ENCODE measurements around the gene SUPT5H.
A peak's percentile ranks its signal among the peaks of the same experiment; 100 is the strongest.
"Not testable (repeated sequence)": the region's sequence is repeated elsewhere in the genome, so short reads cannot be mapped to it uniquely, and the experiment has no call there.

The SUPT5H gene

DNA sequence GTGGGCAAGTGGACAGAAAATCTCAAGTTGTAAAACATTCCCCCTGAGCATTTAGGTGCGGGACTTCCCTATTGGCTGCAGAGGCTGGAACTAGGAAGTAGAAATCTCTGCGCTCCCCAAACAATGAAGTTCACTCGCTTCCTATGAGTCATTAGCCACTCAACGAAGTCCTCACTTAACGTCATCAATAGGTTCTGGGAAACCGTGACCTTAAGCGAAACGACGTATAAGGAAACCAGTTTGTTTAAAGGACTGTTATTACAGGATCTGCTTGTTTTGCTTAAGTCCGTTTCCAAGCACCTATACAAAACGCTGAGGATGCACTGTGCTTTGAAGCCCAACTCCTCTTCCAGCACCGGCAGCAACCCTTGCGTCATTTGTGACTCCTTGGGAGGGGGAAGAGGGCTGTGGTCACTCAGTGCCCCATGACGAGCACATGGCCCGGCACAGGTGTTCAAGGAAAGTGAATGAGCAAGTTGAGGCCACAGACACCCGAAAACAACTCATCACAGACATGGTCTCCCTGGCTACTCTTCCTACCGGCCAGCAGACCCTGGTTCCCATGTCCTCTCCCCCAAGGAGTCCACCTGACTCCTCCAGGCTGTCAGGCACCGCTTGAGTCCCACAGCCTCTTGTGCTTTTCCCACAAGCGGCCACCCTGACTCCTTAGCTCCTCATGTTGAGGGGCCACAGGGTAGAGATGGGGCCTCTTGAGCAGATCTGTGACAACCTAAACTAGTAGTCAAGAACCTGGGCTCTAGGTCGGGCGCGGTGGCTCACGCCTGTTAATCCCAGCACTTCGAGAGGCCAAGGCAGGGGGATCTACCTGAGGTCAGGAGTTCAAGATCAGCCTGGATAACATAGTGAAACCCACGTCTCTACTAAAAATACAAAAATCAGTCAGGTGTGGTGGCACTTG is 14.4 kb upstream of the SUPT5H start:
- no peaks in the 10 kb centered on the region for H3K27me3 Mint-ChIP-seq
- peaks cover 38% of the 10 kb centered on the region for H3K36me3 Mint-ChIP-seq (ENCODE audit: low read depth)
- H3K27ac Mint-ChIP-seq = peak overlapping the region; percentile 90
- peaks cover 53% of the 10 kb centered on the region for H3K4me1 Mint-ChIP-seq (ENCODE audit: low read depth)
- H3K9me3 Mint-ChIP-seq = no peaks in the 10 kb centered on the region
- H3K4me3 Mint-ChIP-seq = peak overlapping the region; percentile 37

DNA sequence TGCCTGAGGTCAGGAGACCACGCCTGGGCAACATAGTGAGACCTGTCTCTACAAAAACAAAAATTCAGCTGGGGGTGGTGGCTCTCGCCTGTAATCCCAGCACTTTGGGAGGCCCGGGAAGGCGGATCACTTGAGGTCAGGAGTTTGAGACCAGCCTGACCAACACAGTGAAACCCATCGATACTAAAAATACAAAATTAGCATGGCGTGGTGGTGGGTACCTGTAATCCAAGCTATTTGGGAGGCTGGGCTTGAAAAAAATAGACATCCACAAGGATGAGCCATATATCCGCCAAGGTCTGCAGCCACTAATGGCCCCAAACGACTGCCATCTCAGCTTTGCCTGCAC is 12.7 kb upstream of the SUPT5H start:
- peak overlapping the region; percentile 100 for H3K27ac Mint-ChIP-seq
- peaks cover 40% of the 10 kb centered on the region for H3K36me3 Mint-ChIP-seq (ENCODE audit: low read depth)
- no peaks in the 10 kb centered on the region for H3K27me3 Mint-ChIP-seq
- peaks cover 63% of the 10 kb centered on the region for H3K4me1 Mint-ChIP-seq (ENCODE audit: low read depth)
- H3K4me3 Mint-ChIP-seq = peak overlapping the region; percentile 99
- H3K9me3 Mint-ChIP-seq = no peaks in the 10 kb centered on the region

DNA sequence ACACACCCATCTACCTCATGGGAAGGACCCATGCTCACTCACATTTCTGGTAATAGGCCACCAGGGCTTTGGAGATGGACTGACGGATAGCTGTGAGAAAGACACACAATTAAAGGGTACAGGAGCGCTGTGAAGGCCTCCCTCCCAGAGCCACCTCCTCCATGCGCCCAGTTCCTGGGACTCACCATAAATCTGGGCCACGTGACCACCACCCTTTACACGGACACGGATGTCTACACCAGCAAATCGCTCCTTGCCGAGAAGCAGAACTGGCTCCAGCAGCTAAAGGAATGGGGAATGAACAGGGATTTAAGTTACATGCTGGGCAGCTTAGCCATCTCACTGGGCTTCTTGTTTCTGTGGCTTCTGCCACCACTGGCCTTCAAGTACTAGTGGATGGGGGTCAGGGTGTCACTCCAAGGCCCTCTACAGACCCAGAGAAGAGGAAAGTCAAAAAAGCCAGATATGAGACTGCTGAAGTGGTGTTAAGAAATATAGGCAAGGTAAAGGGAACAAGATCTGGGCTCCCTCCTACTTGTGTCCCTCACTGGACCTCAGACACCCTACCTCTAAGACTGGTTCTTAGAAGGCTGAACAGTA is 11.8 kb upstream of the SUPT5H start:
- H3K4me1 Mint-ChIP-seq (ENCODE audit: low read depth) = peaks cover 63% of the 10 kb centered on the region
- H3K27me3 Mint-ChIP-seq = no peaks in the 10 kb centered on the region
- H3K27ac Mint-ChIP-seq = peak overlapping the region; percentile 100
- H3K36me3 Mint-ChIP-seq (ENCODE audit: low read depth) = peaks cover 40% of the 10 kb centered on the region
- peak overlapping the region; percentile 99 for H3K4me3 Mint-ChIP-seq
- H3K9me3 Mint-ChIP-seq = no peaks in the 10 kb centered on the region

DNA sequence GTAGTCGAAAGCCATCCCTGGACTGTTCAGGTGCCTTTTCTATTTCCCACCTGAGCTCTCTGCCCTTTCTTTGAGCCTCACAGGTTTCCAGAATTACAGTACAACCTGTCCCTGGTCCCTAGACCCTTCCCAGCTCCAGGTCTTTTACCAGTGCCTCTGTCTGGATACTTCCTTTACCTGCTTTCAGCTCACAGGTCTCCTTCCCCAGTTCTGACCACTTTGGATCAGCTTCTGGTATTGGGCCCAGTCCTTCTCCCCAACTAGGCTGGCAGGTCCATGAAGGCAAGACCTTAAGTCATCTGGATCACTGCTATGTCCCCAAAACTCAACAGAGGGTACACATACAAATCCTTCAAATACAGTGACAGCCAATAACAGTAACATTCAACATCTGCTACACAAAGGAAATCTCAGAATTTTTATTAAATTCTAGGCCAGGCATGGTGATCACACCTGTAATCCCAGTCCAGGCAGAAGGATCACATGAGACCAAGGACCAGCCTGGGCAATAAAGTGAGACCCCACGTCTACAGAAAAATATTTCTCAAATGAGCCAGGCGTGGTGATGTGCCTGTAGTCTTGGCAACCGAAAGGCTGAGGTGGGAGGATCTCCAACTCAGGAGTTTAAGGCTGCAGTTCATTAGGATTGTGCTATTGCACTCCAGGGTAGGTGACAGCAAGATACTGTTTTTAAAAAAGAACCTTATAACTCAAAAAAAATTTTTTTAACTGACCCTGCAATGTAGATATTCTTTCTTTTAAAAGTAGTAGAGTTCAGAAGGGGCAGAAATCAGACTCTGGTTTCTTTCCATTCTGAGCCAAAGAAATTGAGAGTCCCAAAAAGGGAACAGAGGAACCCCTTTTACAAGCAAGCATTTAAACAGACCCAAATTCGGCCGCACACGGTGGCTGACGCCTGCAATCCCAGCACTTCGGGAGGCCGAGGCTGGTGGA is 11.0 kb upstream of the SUPT5H start:
- Mint-ChIP-seq H3K27me3 (no peaks in the 10 kb centered on the region), H3K4me1 (ENCODE audit: low read depth) (peaks cover 63% of the 10 kb centered on the region), H3K4me3 (peak overlapping the region; percentile 99), H3K27ac (peak overlapping the region; percentile 100), H3K9me3 (no peaks in the 10 kb centered on the region), H3K36me3 (ENCODE audit: low read depth) (peaks cover 40% of the 10 kb centered on the region)

DNA sequence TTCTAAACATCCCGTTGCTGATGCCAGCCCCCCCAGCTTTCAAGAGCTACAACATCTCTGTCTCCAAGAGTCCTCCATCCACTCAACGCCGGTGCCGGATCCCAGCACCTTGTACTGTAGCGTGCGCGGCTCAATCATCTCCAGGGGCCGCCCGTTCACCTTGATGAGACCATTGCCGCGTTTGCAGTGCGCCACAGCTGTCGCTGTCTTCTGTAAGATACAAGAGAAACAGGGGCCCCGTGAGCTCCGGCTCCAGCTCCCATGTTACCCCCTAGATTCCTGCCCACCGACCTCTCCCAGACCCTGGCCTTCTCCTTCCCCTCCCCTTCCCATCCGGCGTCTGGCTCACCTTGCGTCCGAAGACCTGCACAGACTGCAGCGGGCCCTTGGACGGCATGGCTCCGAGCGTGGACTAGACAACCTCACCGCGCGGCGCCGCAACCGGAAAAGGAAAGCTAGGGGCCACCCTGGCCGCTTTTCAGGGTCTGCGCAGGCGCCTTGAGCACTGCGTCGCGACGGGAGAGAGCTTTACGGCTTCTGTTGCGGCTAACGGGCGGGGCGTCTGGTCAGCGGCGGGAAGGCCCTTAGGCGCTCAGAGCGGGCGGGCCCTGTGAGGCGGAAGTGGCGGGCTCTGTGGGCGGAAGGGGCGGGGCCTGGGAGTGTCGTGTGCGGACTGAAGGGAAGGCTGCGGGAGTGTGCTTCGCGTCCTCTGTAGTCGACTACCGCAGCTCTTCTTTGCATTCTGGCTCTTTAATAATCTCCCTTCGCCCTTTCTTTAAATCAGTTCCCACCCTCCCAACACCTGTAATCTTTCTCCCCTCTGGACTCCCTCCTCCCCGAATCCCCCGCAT is 9.7 kb upstream of the SUPT5H start, which contains the start of gene RPS16:
RPS16 (minus strand) TSS at position 451 of the 851 bp plus-strand sequence; CDS start at position 397, 54 bp downstream.
- Mint-ChIP-seq H3K27me3 (no peaks in the 10 kb centered on the region), H3K27ac (peak within 1 kb of the TSS; percentile 100), H3K4me1 (ENCODE audit: low read depth) (peaks cover 63% of the 10 kb centered on the region), H3K4me3 (peak within 1 kb of the TSS; percentile 99), H3K36me3 (ENCODE audit: low read depth) (peaks cover 40% of the 10 kb centered on the region), H3K9me3 (no peaks in the 10 kb centered on the region)

DNA sequence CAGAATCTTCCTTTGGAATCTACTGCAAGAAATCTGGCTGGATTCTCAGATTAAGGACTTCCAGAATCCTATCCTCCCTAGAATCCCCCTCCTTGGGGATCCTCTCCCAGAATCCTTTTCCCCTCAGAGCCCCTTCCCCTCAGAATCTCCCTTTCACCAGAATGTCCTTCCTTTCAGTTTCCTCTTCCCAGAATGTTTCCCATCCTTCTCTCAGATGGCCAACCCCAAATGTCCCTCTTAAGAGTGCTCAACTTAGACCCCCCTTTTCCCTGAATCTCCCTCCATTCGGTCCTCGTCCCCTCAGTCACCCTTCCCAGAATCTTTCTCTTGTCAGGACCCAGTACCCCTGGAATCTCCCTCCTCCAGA is 9.0 kb upstream of the SUPT5H start:
- Mint-ChIP-seq H3K27me3 (no peaks in the 10 kb centered on the region), H3K4me1 (ENCODE audit: low read depth) (peaks cover 57% of the 10 kb centered on the region), H3K27ac (peak overlapping the region; percentile 100), H3K36me3 (ENCODE audit: low read depth) (peaks cover 40% of the 10 kb centered on the region), H3K4me3 (peak overlapping the region; percentile 99), H3K9me3 (no peaks in the 10 kb centered on the region)

DNA sequence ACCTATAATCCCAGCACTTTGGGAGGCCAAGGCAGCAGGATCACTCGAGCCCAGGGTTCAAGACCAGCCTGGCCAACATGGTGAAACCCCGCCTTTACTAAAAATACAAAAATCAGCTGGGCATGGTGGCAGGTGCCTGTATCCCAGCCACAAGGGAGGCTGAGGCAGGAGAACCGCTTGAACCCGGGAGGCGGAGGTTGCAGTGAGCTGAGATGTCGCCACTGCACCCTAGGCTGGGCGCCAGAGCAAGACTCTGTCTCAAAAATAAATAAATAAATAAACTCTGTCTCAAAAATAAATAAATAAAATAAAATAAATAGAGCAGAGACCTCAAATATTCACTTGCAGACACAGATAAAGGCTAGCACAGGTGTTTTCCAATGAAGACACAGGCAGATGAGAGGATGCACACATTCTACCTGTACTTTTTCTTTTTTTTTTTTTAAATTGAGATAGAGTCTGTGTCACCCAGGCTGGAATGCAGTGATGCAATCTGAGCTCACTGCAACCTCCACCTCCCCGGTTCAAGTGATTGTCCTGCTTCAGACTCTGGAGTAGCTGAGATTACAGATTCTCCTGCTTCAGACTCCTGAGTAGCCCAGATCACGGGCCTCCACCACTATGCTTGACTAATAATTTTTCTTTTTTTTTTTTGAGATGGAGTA is 7.0 kb upstream of the SUPT5H start:
- H3K36me3 Mint-ChIP-seq (ENCODE audit: low read depth) = peaks cover 26% of the 10 kb centered on the region

DNA sequence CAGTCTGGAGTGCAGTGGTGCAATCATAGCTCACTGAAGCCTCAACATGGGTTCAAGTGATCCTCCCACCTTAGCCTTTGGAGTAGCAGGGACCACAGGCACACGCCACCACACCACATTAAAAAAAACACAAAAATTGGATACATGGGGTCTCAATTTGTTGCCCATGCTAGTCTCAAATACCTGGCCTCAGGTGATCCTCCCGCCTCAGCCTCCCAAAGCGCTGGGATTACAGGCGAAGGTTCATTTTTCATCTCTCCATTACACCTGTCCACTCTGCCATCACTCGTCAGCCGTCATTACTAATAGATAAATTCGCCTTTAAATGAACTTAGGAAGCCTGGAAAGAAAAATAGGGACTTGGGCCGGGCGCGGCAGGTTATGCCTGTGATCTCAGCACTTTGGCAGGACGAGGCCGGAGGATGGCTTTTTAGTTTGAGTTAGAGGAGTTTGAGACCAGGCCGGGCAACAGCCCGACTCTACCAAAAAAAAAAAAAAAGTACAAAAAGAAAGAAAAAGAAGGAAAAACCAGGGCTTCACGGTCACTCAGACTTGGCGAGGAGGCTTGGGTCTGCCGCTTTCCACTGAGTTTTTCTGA is 685 bp upstream of the SUPT5H start:
- Mint-ChIP-seq H3K27ac (peak overlapping the region; percentile 100), H3K9me3 (no peaks in the 10 kb centered on the region), H3K27me3 (no peaks in the 10 kb centered on the region), H3K4me1 (ENCODE audit: low read depth) (peaks cover 47% of the 10 kb centered on the region), H3K36me3 (ENCODE audit: low read depth) (peaks cover 36% of the 10 kb centered on the region), H3K4me3 (peak overlapping the region; percentile 100)

More for the DNA sequence above, 7.0 kb upstream of the SUPT5H start:
- H3K4me3 Mint-ChIP-seq = no peak overlapping the region
- no peaks in the 10 kb centered on the region for H3K27me3 Mint-ChIP-seq
- no peaks in the 10 kb centered on the region for H3K9me3 Mint-ChIP-seq
- H3K4me1 Mint-ChIP-seq (ENCODE audit: low read depth) = peaks cover 39% of the 10 kb centered on the region
- no peak overlapping the region for H3K27ac Mint-ChIP-seq

DNA sequence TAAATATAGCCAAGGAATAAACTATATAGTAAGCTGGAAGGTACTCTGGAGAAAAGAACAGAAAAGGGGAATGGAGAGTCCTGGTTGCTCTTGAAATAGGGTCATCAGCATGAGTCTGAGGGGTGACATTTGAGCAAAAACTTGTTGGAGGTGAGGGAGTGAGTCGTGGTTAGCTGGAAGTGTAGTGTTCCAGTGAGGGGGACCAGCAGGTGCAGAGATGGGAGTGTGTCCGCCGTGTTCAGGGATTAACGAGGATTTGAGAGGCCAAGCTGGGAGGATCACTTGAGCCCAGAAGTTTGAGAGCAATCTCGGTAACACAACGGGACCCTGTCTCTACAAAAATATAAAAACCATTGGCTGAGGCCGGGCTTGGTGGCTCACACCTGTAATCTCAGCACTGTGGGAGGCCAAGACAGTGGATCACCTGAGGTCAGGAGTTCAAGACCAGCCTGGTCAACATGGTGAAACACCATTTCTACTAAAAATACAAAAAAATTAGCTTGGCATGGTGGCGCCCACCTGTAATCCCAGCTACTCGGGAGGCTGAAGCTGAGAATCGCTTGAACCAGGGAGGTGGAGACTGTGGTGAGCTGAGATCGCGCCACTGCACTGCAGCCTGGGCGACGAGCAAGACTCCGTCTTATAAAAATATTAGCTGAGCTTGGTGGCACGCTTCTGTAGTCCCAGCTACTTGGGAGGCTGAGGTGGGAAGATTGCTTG is 1.1 kb downstream of the SUPT5H start:
- peaks cover 45% of the 10 kb centered on the region for H3K36me3 Mint-ChIP-seq (ENCODE audit: low read depth)
- H3K9me3 Mint-ChIP-seq = no peaks in the 10 kb centered on the region
- peak overlapping the region; percentile 100 for H3K27ac Mint-ChIP-seq
- peak overlapping the region; percentile 100 for H3K4me3 Mint-ChIP-seq
- peaks cover 56% of the 10 kb centered on the region for H3K4me1 Mint-ChIP-seq (ENCODE audit: low read depth)
- no peaks in the 10 kb centered on the region for H3K27me3 Mint-ChIP-seq

DNA sequence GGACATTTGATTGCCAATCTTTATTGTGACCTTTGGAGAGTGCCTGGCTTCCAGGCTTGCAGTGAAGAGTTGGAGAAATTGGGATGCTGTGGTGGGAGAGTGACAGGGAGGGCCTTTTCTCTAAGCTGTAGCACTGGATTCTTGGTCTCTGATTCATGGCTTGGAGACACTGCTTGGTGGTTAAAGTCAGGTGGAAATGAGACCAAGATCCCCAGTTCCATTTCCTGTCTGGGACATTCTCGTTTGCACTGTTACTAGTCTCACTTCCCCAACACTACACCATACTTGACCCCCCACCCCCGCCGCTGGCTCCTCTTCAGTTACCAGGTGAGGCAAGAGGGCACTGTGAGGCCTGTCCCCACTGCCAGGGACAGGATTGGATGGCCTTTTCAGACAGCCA is 2.9 kb downstream of the SUPT5H start:
- Mint-ChIP-seq H3K9me3 (no peaks in the 10 kb centered on the region), H3K36me3 (ENCODE audit: low read depth) (peaks cover 62% of the 10 kb centered on the region), H3K4me3 (peak overlapping the region; percentile 100), H3K27ac (peak overlapping the region; percentile 100), H3K4me1 (ENCODE audit: low read depth) (peaks cover 71% of the 10 kb centered on the region), H3K27me3 (no peaks in the 10 kb centered on the region)

DNA sequence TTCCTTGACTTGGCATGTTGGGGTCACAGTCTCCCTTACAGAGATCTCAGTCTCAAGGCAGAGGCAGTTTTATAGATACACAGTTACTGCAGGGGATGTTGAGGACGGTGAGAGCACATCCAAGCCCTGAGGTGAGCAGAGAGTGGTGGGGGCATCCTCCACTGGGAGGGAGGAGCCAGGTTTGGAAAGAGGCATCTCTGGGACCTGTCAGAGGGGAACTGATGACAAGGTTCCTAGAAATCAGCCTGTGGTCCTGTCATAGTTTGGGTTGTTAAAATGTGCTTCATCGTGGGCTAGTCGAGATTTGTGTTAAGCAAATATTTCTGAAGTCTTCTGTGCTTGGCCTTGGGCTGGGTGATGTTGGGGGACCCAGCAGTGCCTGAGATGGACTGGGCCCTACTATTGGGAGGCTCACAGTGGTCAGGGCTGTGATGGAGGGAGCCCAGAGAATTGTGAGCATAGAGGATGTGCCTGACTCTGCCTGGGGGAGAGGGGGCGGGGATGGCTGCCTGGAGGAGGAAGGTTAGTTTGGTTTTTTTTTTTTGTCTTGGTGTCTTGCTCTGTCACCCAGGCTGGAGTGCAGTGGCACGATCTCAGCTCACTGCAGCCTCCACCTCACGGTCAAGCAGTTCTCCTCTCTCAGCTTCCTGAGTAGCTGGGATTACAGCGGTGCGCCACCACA is 3.9 kb downstream of the SUPT5H start:
- Mint-ChIP-seq H3K4me1 (ENCODE audit: low read depth) (peaks cover 71% of the 10 kb centered on the region), H3K27me3 (no peaks in the 10 kb centered on the region), H3K36me3 (ENCODE audit: low read depth) (peaks cover 70% of the 10 kb centered on the region), H3K27ac (peak overlapping the region; percentile 100), H3K9me3 (no peaks in the 10 kb centered on the region), H3K4me3 (peak overlapping the region; percentile 100)

DNA sequence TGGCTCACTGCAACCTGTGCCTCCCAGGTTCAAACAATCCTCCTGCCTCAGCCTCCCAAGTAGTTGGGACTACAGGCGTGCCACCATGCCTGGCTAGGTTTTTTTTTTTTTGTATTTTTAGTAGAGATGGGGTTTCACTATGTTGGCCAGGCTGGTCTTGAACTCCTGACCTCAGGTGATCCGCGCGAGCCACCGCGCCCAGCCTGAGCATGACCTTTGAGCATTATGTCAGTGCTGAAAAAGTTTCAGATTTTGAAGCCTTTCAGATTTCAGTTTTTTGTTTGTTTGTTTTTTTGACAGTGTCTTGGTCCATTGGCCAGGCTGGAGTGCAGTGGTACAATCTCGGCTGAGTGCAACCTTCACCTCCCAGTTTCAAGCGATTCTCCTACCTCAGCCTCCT is 5.9 kb downstream of the SUPT5H start:
- H3K9me3 Mint-ChIP-seq, H3K4me3 Mint-ChIP-seq, H3K27ac Mint-ChIP-seq, H3K27me3 Mint-ChIP-seq: not testable (repeated sequence)
- H3K4me1 Mint-ChIP-seq (ENCODE audit: low read depth) = peaks cover 69% of the 10 kb centered on the region
- peaks cover 69% of the 10 kb centered on the region for H3K36me3 Mint-ChIP-seq (ENCODE audit: low read depth)
